Left renal cortex interstitium (tissue), 4 donors: ENCODE measurements around the gene ACSL5. TPM values are rescaled to one million over a fixed set of nuclear protein-coding genes. Genes with fewer than 3 reads are reported as not detected.
"Not testable (repeated sequence)": the region's sequence is repeated elsewhere in the genome, so short reads cannot be mapped to it uniquely, and the experiment has no call there.

ENCODE experiments used
- DNase-seq, 4 donors: peaks; one replicate each; pipeline ENCODE4 v3.0.0-alpha.2; 2013; ENCODE audit warnings: low read depth in 4 of 4, low spot score in 2 of 4, missing footprints in 1 of 4
- polyA plus RNA-seq, 4 donors: library from polyadenylated mRNA; unstranded; fragments of 120-200 nt; gene quantifications; one replicate each; pipeline ENCODE4 v1.2.1, GENCODE V29; 2013; ENCODE audit not compliant: insufficient read length in 4 of 4

The ACSL5 gene
- polyA plus RNA-seq, 4 donors: 3.8 to 6.2 (median 5.0) TPM

GRCh38 chr10:112374724-112375541, 1.0 kb downstream of the ACSL5 start:
- no peak for DNase-seq

GRCh38 chr10:112375721-112376395, 1.9 kb downstream of the ACSL5 start:
- DNase-seq: no peak

- DNase-seq: no peak
Measured at GRCh38 chr10:112376396-112376790, 2.5 kb downstream of the ACSL5 start.

- DNase-seq: not testable (repeated sequence)
Measured at GRCh38 chr10:112377116-112377515, 3.2 kb downstream of the ACSL5 start.

- DNase-seq: no peak
Measured at GRCh38 chr10:112379635-112380296, 5.8 kb downstream of the ACSL5 start.

- DNase-seq: no peak
Measured at GRCh38 chr10:112382515-112383235, 8.8 kb downstream of the ACSL5 start.

GRCh38 chr10:112383325-112383724, 9.4 kb downstream of the ACSL5 start:
- DNase-seq: no peak

- DNase-seq: no peak
Measured at GRCh38 chr10:112384141-112384540, 10.2 kb downstream of the ACSL5 start.

GRCh38 chr10:112385201-112385600, 11.3 kb downstream of the ACSL5 start:
- no peak for DNase-seq

- DNase-seq: not testable (repeated sequence)
Measured at GRCh38 chr10:112388056-112388455, 14.1 kb downstream of the ACSL5 start.

GRCh38 chr10:112388548-112388947, 14.6 kb downstream of the ACSL5 start:
- no peak for DNase-seq

GRCh38 chr10:112389271-112389822, 15.4 kb downstream of the ACSL5 start:
- DNase-seq: no peak

- no peak for DNase-seq
Measured at GRCh38 chr10:112390125-112390703, 16.3 kb downstream of the ACSL5 start.

GRCh38 chr10:112393341-112393740, 19.4 kb downstream of the ACSL5 start:
- no peak for DNase-seq

- DNase-seq: no peak
Measured at GRCh38 chr10:112393827-112394226, 19.9 kb downstream of the ACSL5 start.

GRCh38 chr10:112394475-112394875, 20.6 kb downstream of the ACSL5 start:
- no peak for DNase-seq

GRCh38 chr10:112395809-112396530, 22.1 kb downstream of the ACSL5 start:
- no peak for DNase-seq

GRCh38 chr10:112397592-112397991, 23.7 kb downstream of the ACSL5 start:
- no peak for DNase-seq

GRCh38 chr10:112402917-112403316, 29.0 kb downstream of the ACSL5 start:
- DNase-seq: no peak

- DNase-seq: no peak
Measured at GRCh38 chr10:112404617-112405016, 30.7 kb downstream of the ACSL5 start.
